ENCODE measurements around the gene CAMTA1.

DNA sequence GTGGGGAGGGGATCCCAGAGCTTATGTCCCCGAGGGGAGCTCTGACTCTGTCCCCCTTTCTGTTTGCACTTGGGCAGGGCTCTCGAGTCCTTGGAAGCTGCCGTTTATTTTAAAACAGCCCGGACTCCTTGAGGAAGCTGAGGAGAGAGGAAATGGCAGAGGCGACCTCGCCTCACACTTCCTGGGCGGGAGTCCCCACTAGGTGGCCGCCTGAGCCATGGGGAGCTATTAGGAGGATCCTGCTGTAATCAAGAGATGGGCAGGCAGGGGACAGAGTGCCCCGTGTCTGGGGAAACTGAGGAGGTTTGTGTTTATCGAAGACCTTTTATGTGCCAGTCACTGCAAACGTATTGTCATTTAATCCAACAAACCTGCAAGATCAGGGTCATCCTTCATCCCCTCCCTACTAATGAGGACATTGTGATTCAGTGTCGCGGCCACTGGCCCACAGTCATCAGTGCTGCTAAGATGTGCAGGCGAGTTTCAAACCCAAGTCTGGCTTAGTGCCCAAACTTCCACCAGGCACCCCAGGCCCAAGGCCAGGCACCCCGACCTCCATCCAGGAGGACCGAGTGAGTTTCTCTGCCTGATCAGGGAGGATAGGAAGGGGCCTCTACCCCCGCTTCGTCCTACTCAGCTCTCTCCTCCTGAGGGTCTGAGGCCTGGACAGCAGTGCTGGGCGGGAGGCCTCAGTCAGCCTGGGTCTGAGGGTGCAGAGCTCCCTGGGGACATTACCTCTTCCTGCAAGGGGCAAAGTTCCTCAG, 669.0 kb downstream of the CAMTA1 start:
- TF ChIP-seq POLR2A (IDR thresholded peaks at IDR 0.05) (no peak), EP300 (IDR thresholded peaks at IDR 0.05) (no peak), POLR2AphosphoS5 (IDR thresholded peaks at IDR 0.05) (no peak)
- TF ChIP-seq, protein P1, sequence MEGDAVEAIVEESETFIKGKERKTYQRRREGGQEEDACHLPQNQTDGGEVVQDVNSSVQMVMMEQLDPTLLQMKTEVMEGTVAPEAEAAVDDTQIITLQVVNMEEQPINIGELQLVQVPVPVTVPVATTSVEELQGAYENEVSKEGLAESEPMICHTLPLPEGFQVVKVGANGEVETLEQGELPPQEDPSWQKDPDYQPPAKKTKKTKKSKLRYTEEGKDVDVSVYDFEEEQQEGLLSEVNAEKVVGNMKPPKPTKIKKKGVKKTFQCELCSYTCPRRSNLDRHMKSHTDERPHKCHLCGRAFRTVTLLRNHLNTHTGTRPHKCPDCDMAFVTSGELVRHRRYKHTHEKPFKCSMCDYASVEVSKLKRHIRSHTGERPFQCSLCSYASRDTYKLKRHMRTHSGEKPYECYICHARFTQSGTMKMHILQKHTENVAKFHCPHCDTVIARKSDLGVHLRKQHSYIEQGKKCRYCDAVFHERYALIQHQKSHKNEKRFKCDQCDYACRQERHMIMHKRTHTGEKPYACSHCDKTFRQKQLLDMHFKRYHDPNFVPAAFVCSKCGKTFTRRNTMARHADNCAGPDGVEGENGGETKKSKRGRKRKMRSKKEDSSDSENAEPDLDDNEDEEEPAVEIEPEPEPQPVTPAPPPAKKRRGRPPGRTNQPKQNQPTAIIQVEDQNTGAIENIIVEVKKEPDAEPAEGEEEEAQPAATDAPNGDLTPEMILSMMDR (IDR thresholded peaks at IDR 0.05) = peak in 4 of 7 experiments; percentile 11 to 40 (median 30)

Measured in stomach (tissue), 4 donors.